BJ (cell line): ENCODE results near the gene TMEM120B. TPM values are rescaled to one million over a fixed set of nuclear protein-coding genes. Genes with fewer than 3 reads are reported as not detected.

Experiments
- CTCF ChIA-PET: fragments of 350-600 bp; formaldehyde crosslinking; extraction: SDS; loops from one replicate; lab custom pipeline; 2021; ENCODE audit warnings: antibody characterized with exemption, inconsistent platforms; lab: Yijun Ruan, JAX
- POLR2A ChIA-PET: fragments of 300-600 bp; sonication (Branson Sonifier 250); formaldehyde crosslinking; extraction: SDS; loops from one replicate; lab custom pipeline; 2021; ENCODE audit warnings: antibody characterized with exemption; lab: Charles Lee
- DNase-seq: peaks from one replicate; pipeline ENCODE4 v3.0.0-alpha.2; 2011; ENCODE audit warnings: low read depth
- H3K27me3 ChIP-seq: 2 replicates; pipeline ENCODE4 v1.6.0; 2011; ENCODE audit warnings: low read length; ENCODE audit not compliant: control insufficient read depth, insufficient read depth
- H3K36me3 ChIP-seq: 2 replicates; pipeline ENCODE4 v1.5.1; 2011; ENCODE audit warnings: low read length; ENCODE audit not compliant: control insufficient read depth, insufficient read depth
- H3K4me3 ChIP-seq: 2 replicates; pipeline ENCODE4 v1.5.1; 2011; ENCODE audit warnings: low read depth, mild to moderate bottlenecking, control low read depth, low read length
- polyA plus RNA-seq: library from polyadenylated mRNA; depleted of rRNA; stranded (reverse); fragments of >200 nt; gene quantifications from 2 replicates; pipeline ENCODE4 v1.2.3, GENCODE V29; 2011
- TF ChIP-seq, protein P1 (sequence below): IDR thresholded peaks from 2 replicates; pipeline ENCODE4 v1.5.1; 2011; ENCODE audit warnings: low read depth, mild to moderate bottlenecking, control low read depth, inconsistent platforms, low read length, moderate library complexity; ENCODE audit not compliant: insufficient read depth

The TMEM120B gene
- polyA plus RNA-seq, 1 experiment = 11.4 TPM

DNA sequence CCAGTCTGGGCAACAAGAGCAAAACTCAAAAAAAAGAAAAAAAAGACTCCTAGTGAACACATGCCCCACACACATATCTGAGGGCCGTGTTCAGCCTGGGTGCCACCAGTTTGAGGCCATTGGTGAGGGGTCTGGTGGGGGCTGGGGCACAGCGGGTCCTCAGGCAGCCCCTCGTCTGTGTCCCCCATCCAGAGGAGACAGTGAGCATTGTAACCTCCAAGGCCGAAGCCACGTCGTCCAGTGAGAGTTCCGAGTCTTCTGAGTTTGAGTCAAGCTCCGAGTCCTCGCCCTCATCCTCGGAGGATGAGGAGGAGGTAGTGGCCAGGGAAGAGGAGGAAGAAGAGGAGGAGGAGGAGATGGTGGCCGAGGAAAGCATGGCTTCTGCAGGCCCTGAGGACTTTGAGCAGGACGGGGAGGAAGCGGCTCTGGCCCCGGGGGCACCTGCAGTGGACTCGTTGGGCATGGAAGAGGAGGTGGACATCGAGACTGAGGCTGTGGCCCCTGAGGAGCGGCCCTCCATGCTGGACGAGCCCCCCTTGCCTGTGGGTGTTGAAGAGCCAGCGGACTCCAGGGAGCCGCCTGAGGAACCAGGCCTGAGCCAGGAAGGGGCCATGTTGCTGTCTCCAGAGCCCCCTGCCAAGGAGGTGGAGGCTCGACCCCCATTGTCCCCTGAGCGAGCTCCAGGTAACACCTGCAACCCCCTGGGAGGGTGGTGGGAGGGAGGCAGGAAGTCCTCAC is 106.8 kb downstream of the TMEM120B start:
- DNase-seq = no peak
- no peaks in the 10 kb centered on the region for H3K27me3 ChIP-seq
- ChIA-PET CTCF (interaction anchor here (2.1 kb wide), 1 partner anchor 24 kb away, joined by 11 read pairs; no protein-coding TSS in a partner anchor), POLR2A (no interaction called here)
- TF ChIP-seq, protein P1, sequence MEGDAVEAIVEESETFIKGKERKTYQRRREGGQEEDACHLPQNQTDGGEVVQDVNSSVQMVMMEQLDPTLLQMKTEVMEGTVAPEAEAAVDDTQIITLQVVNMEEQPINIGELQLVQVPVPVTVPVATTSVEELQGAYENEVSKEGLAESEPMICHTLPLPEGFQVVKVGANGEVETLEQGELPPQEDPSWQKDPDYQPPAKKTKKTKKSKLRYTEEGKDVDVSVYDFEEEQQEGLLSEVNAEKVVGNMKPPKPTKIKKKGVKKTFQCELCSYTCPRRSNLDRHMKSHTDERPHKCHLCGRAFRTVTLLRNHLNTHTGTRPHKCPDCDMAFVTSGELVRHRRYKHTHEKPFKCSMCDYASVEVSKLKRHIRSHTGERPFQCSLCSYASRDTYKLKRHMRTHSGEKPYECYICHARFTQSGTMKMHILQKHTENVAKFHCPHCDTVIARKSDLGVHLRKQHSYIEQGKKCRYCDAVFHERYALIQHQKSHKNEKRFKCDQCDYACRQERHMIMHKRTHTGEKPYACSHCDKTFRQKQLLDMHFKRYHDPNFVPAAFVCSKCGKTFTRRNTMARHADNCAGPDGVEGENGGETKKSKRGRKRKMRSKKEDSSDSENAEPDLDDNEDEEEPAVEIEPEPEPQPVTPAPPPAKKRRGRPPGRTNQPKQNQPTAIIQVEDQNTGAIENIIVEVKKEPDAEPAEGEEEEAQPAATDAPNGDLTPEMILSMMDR = no peak
- no peak overlapping the region for H3K4me3 ChIP-seq
- H3K36me3 ChIP-seq = peaks cover 58% of the 10 kb centered on the region

DNA sequence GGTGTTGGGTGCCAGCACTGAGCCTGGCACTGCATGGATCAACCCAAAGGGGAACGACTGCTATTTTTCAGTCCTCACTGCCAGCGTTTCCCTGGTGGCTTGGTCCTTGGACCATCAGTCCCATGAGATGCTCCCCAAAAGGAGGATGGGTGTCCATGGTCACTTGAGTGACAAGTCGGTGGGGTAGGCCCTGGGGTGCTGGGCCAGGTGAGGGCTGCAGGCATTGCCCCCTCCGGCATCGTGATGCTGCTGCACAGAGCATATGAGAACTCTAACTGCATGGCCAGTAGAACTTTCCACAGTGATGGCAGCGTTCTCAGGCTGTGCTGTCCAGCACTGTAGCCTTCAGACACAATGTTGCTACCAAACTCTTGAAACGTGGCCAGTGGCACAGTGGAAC is 107.5 kb downstream of the TMEM120B start:
- ChIA-PET POLR2A (no interaction called here), CTCF (interaction anchor here (0.7 to 2.1 kb wide), 4 partner anchors 8 to 68 kb away, joined by 3 to 11 read pairs (median 4); partner anchors contain the start of gene PSMD9)

DNA sequence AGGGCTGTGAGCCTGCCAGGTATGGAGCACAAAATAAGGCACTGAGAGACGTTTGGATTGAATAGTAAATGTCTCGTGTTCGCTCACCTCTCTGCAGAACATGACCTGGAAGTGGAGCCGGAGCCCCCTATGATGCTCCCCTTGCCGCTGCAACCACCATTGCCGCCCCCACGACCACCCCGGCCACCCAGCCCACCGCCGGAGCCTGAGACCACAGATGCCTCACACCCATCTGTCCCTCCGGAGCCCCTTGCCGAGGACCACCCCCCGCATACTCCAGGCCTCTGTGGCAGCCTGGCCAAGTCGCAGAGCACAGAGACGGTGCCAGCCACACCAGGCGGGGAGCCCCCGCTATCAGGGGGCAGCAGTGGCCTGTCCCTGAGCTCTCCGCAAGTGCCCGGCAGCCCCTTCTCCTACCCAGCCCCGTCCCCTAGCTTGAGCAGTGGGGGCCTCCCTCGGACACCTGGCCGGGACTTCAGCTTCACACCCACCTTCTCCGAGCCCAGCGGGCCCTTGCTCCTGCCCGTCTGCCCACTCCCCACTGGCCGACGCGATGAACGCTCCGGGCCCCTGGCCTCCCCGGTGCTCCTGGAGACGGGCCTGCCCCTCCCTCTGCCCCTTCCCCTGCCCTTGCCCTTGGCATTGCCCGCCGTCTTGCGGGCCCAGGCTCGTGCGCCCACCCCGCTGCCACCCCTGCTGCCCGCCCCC is 110.0 kb downstream of the TMEM120B start:
- ChIA-PET POLR2A (no interaction called here), CTCF (interaction anchor here (0.5 to 1.6 kb wide), 2 partner anchors 11 to 66 kb away, joined by 3 to 6 read pairs; partner anchors contain the start of gene PSMD9)
- TF ChIP-seq, protein P1 = no peak
- no peak overlapping the region for H3K4me3 ChIP-seq
- H3K36me3 ChIP-seq = peaks cover 48% of the 10 kb centered on the region
- no peak for DNase-seq
- H3K27me3 ChIP-seq = no peaks in the 10 kb centered on the region

More for the DNA sequence above, 107.5 kb downstream of the TMEM120B start:
- no peak for DNase-seq
- peaks cover 52% of the 10 kb centered on the region for H3K36me3 ChIP-seq
- no peaks in the 10 kb centered on the region for H3K27me3 ChIP-seq
- TF ChIP-seq, protein P1 = no peak
- no peak overlapping the region for H3K4me3 ChIP-seq

DNA sequence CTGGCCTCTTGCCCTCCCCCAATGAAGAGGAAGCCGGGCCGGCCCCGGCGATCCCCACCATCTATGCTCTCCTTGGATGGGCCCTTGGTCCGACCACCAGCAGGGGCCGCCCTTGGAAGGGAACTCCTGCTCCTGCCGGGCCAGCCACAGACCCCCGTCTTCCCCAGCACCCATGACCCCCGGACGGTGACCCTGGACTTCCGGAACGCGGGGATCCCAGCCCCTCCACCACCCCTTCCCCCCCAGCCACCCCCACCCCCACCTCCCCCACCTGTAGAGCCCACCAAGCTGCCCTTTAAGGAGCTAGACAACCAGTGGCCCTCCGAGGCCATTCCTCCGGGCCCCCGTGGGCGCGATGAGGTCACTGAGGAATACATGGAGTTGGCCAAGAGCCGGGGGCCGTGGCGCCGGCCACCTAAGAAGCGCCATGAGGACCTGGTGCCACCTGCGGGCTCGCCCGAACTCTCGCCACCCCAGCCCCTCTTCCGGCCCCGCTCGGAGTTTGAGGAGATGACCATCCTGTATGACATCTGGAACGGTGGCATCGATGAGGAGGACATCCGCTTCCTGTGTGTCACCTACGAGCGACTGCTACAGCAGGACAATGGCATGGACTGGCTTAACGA is 110.7 kb downstream of the TMEM120B start:
- no peak for DNase-seq
- CTCF ChIA-PET = interaction anchor here (3.8 kb wide), 1 partner anchor 28 kb away, joined by 23 read pairs; the partner anchor contains the start of gene RHOF
- Histone ChIP-seq H3K36me3 (peaks cover 53% of the 10 kb centered on the region), H3K27me3 (no peaks in the 10 kb centered on the region), H3K4me3 (no peak overlapping the region)
- TF ChIP-seq, protein P1 = no peak
- POLR2A ChIA-PET = no interaction called here
